GM18520 (cell line): Measurements from ENCODE around the gene CLCN3.
"Not testable (repeated sequence)": the region's sequence is repeated elsewhere in the genome, so short reads cannot be mapped to it uniquely, and the experiment has no call there.

Source experiments
- ATAC-seq: cut with Tn5 transposase; IDR thresholded peaks from one replicate; pipeline ENCODE4 v1.9.1; 2021; ENCODE audit not compliant: unreplicated experiment

Gene CLCN3

GRCh38 chr4:169689681-169690080, 69.3 kb downstream of the CLCN3 start:
- no peak for ATAC-seq

- no peak for ATAC-seq
Observed at GRCh38 chr4:169690787-169691186, 70.4 kb downstream of the CLCN3 start.

- no peak for ATAC-seq
Observed at GRCh38 chr4:169698331-169698730, 78.0 kb downstream of the CLCN3 start.

- ATAC-seq: no peak
Observed at GRCh38 chr4:169707958-169708643, 87.7 kb downstream of the CLCN3 start.

- ATAC-seq: no peak
Observed at GRCh38 chr4:169715826-169716225, 95.4 kb downstream of the CLCN3 start.

- ATAC-seq: no peak
Observed at GRCh38 chr4:169716677-169717076, 96.3 kb downstream of the CLCN3 start.

GRCh38 chr4:169720529-169720928, 100.2 kb downstream of the CLCN3 start:
- ATAC-seq: no peak

- ATAC-seq: no peak
Observed at GRCh38 chr4:169723207-169723965, 103.0 kb downstream of the CLCN3 start.

- ATAC-seq: no peak
Observed at GRCh38 chr4:169724260-169724659, 103.9 kb downstream of the CLCN3 start.

- no peak for ATAC-seq
Observed at GRCh38 chr4:169727616-169728015, 107.2 kb downstream of the CLCN3 start.

GRCh38 chr4:169730564-169730963, 110.2 kb downstream of the CLCN3 start:
- ATAC-seq: no peak

- not testable (repeated sequence) for ATAC-seq
Observed at GRCh38 chr4:169738604-169739003, 118.2 kb downstream of the CLCN3 start.

- ATAC-seq: no peak
Observed at GRCh38 chr4:169741569-169741968, 121.2 kb downstream of the CLCN3 start.

GRCh38 chr4:169744601-169745000, 124.2 kb downstream of the CLCN3 start:
- ATAC-seq: no peak

GRCh38 chr4:169745291-169745690, 124.9 kb downstream of the CLCN3 start:
- ATAC-seq: no peak

- ATAC-seq: no peak
Observed at GRCh38 chr4:169756971-169757574, 136.7 kb downstream of the CLCN3 start.

- ATAC-seq: peak; percentile 92
Observed at GRCh38 chr4:169757575-169758184, 137.3 kb downstream of the CLCN3 start, which contains the start of gene HPF1. TSS of gene HPF1 (minus strand) at chr4:169757944. CDS start at chr4:169757877, 67 bp downstream.

GRCh38 chr4:169758401-169758962, 138.1 kb downstream of the CLCN3 start:
- no peak for ATAC-seq

- ATAC-seq: no peak
Observed at GRCh38 chr4:169761846-169762245, 141.5 kb downstream of the CLCN3 start.

- no peak for ATAC-seq
Observed at GRCh38 chr4:169765835-169766234, 145.5 kb downstream of the CLCN3 start.

GRCh38 chr4:169766741-169767140, 146.4 kb downstream of the CLCN3 start:
- no peak for ATAC-seq
